Measurements from ENCODE around the gene CROCC2.

GRCh38 chr2:240981280-240981679 lies 75.1 kb downstream of the CROCC2 start:
- TF ChIP-seq CTCF (IDR thresholded peaks at IDR 0.05; ENCODE audit: low read depth, low read length, poor library complexity, severe bottlenecking) (no peak), EZH2phosphoT487 (IDR thresholded peaks at IDR 0.05; ENCODE audit: borderline replicate concordance, low read length) (no peak)
